CD8-positive, alpha-beta memory T cell (primary cell): Measurements from ENCODE around the gene HPS1. TPM values are rescaled to one million over a fixed set of nuclear protein-coding genes. Genes with fewer than 3 reads are reported as not detected.

Experiments
- CTCF ChIA-PET: fragments of 350-600 bp; sonication (Branson Sonifier 250); formaldehyde crosslinking; loops from one replicate; lab custom pipeline; 2021; ENCODE audit warnings: antibody characterized with exemption; lab: Charles Lee
- POLR2A ChIA-PET: fragments of 350-600 bp; sonication (Branson Sonifier 250); formaldehyde crosslinking; loops from one replicate; lab custom pipeline; 2021; ENCODE audit warnings: antibody characterized with exemption; lab: Charles Lee
- DNase-seq, 5 donors: peaks; one replicate each; pipeline versions ENCODE4 v3.0.0 to v3.0.0-alpha.2; 2020 to 2022; ENCODE audit warnings: mixed read lengths in 1 of 5
- H3K27ac ChIP-seq: one replicate; pipeline ENCODE4 v1.7.0; 2013; ENCODE audit warnings: low read depth, mild to moderate bottlenecking, low read length, moderate library complexity
- H3K27me3 ChIP-seq: 2 replicates; pipeline ENCODE4 v1.7.0; 2013; ENCODE audit warnings: low read length, mild to moderate bottlenecking; ENCODE audit not compliant: insufficient read depth, poor library complexity, severe bottlenecking
- H3K36me3 ChIP-seq: 2 replicates; pipeline ENCODE4 v1.7.0; 2013; ENCODE audit warnings: mild to moderate bottlenecking, low read length, moderate library complexity; ENCODE audit not compliant: insufficient read depth
- H3K4me1 ChIP-seq: 2 replicates; pipeline ENCODE4 v1.7.0; 2013; ENCODE audit warnings: mild to moderate bottlenecking, low read length, moderate library complexity; ENCODE audit not compliant: insufficient read depth
- H3K4me3 ChIP-seq: 2 replicates; pipeline ENCODE4 v1.7.0; 2013; ENCODE audit warnings: mild to moderate bottlenecking, low read length
- H3K9me3 ChIP-seq: 2 replicates; pipeline ENCODE4 v1.7.0; 2013; ENCODE audit warnings: mild to moderate bottlenecking, low read length
- H3K27ac Mint-ChIP-seq, 8 donors: one replicate each; pipeline ENCODE4 v1.8.0; 2020 to 2021; ENCODE audit warnings: mixed read lengths in 8 of 8, mild to moderate bottlenecking in 6 of 8, inconsistent platforms in 3 of 8, moderate library complexity in 3 of 8
- H3K27me3 Mint-ChIP-seq, 2 donors: one replicate each; pipeline ENCODE4 v1.8.0; 2020 to 2021; ENCODE audit warnings: mixed read lengths in 2 of 2, mild to moderate bottlenecking in 1 of 2, moderate library complexity in 1 of 2
- H3K36me3 Mint-ChIP-seq, 3 donors: one replicate each; pipeline ENCODE4 v1.8.0; 2020 to 2021; ENCODE audit warnings: mixed read lengths in 3 of 3, inconsistent platforms in 1 of 3, mild to moderate bottlenecking in 1 of 3
- H3K4me1 Mint-ChIP-seq, 3 donors: one replicate each; pipeline ENCODE4 v1.8.0; 2020 to 2021; ENCODE audit warnings: mixed read lengths in 3 of 3, inconsistent platforms in 1 of 3, mild to moderate bottlenecking in 1 of 3
- H3K4me3 Mint-ChIP-seq, 7 donors: one replicate each; pipeline ENCODE4 v1.8.0; 2020 to 2021; ENCODE audit warnings: mixed read lengths in 7 of 7, mild to moderate bottlenecking in 6 of 7, moderate library complexity in 4 of 7, inconsistent platforms in 2 of 7
- H3K9me3 Mint-ChIP-seq, 5 donors: one replicate each; pipeline ENCODE4 v1.8.0; 2020 to 2022; ENCODE audit warnings: mixed read lengths in 5 of 5, mild to moderate bottlenecking in 3 of 5, moderate library complexity in 2 of 5, inconsistent platforms in 1 of 5
- polyA plus RNA-seq: library from polyadenylated mRNA; unstranded; fragments of 300-500 nt; fragmentation: Illumina TruSeq; gene quantifications from one replicate; pipeline ENCODE4 v1.2.3, GENCODE V29; 2021
- total RNA-seq, 2 experiments: library from RNA; stranded (reverse); gene quantifications; one replicate each; pipeline ENCODE4 v1.2.3, GENCODE V29; 2021

The HPS1 gene
- total and polyA plus RNA-seq, 3 experiments from 2014 or later: 50.5 to 89.8 (median 58.3) TPM

- H3K27ac Mint-ChIP-seq: no peak overlapping the region
- Histone ChIP-seq H3K4me1 (no peaks in the 10 kb centered on the region), H3K27me3 (no peaks in the 10 kb centered on the region), H3K36me3 (no peaks in the 10 kb centered on the region), H3K27ac (no peak overlapping the region), H3K4me3 (no peak overlapping the region), H3K9me3 (no peaks in the 10 kb centered on the region)
- CTCF ChIA-PET: no interaction called here
- no peak overlapping the region for H3K4me3 Mint-ChIP-seq
- H3K27me3 Mint-ChIP-seq: peaks cover 3 to 17% of the 10 kb centered on the region in 2 donors
- H3K4me1 Mint-ChIP-seq: peaks cover 20 to 27% (median 25%) of the 10 kb centered on the region in 3 donors
- POLR2A ChIA-PET: no interaction called here
- no peak for DNase-seq
- no peaks in the 10 kb centered on the region for H3K36me3 Mint-ChIP-seq
- H3K9me3 Mint-ChIP-seq: peaks cover 0 to 4% (median 0%) of the 10 kb centered on the region in 5 donors
Measured at GRCh38 chr10:98483658-98484057, 36.9 kb upstream of the HPS1 start.

- H3K9me3 ChIP-seq: no peaks in the 10 kb centered on the region
- ChIA-PET POLR2A (no interaction called here), CTCF (interaction anchor here (1.0 kb wide), 1 partner anchor 14 kb away, joined by 3 read pairs; no protein-coding TSS in a partner anchor)
- peaks cover 3 to 5% of the 10 kb centered on the region in 2 donors for H3K27me3 Mint-ChIP-seq
- H3K36me3 Mint-ChIP-seq: no peaks in the 10 kb centered on the region
- peaks cover 0 to 4% (median 0%) of the 10 kb centered on the region in 5 donors for H3K9me3 Mint-ChIP-seq
- no peak overlapping the region for H3K4me3 ChIP-seq
- peak overlapping the region in 2 of 8 donors; percentile 28 to 42 for H3K27ac Mint-ChIP-seq
- H3K4me1 Mint-ChIP-seq: peaks cover 23 to 27% (median 25%) of the 10 kb centered on the region in 3 donors
- H3K36me3 ChIP-seq: no peaks in the 10 kb centered on the region
- H3K27ac ChIP-seq: no peak overlapping the region
- H3K4me1 ChIP-seq: no peaks in the 10 kb centered on the region
- no peak for DNase-seq
- peak overlapping the region in 1 of 7 donors; percentile 26 for H3K4me3 Mint-ChIP-seq
- no peaks in the 10 kb centered on the region for H3K27me3 ChIP-seq
Measured at GRCh38 chr10:98482096-98482495, 35.4 kb upstream of the HPS1 start.

GRCh38 chr10:98481404-98481945 lies 34.7 kb upstream of the HPS1 start:
- Mint-ChIP-seq H3K9me3 (peaks cover 0 to 4% (median 0%) of the 10 kb centered on the region in 5 donors), H3K4me1 (peaks cover 23 to 27% (median 25%) of the 10 kb centered on the region in 3 donors), H3K4me3 (no peak overlapping the region), H3K27me3 (peaks cover 3% of the 10 kb centered on the region in 2 donors), H3K27ac (peak overlapping the region in 2 of 8 donors; percentile 21 to 71), H3K36me3 (no peaks in the 10 kb centered on the region)
- Histone ChIP-seq H3K4me1 (no peaks in the 10 kb centered on the region), H3K27ac (no peak overlapping the region), H3K27me3 (no peaks in the 10 kb centered on the region), H3K4me3 (no peak overlapping the region), H3K36me3 (no peaks in the 10 kb centered on the region), H3K9me3 (no peaks in the 10 kb centered on the region)
- no peak for DNase-seq
- ChIA-PET CTCF (interaction anchor here (1.0 kb wide), 1 partner anchor 13 kb away, joined by 3 read pairs; no protein-coding TSS in a partner anchor), POLR2A (no interaction called here)

- POLR2A ChIA-PET: no interaction called here
- CTCF ChIA-PET: interaction anchor here (1.3 to 4.6 kb wide), 2 partner anchors 11 to 196 kb away, joined by 3 to 25 read pairs; no protein-coding TSS in a partner anchor
Measured at GRCh38 chr10:98478430-98479222, 31.9 kb upstream of the HPS1 start.

GRCh38 chr10:98477861-98478260 lies 31.1 kb upstream of the HPS1 start:
- Histone ChIP-seq H3K4me3 (no peak overlapping the region), H3K9me3 (no peaks in the 10 kb centered on the region), H3K27ac (no peak overlapping the region), H3K27me3 (no peaks in the 10 kb centered on the region), H3K4me1 (no peaks in the 10 kb centered on the region), H3K36me3 (no peaks in the 10 kb centered on the region)
- Mint-ChIP-seq H3K4me3 (no peak overlapping the region), H3K27ac (no peak overlapping the region), H3K9me3 (no peaks in the 10 kb centered on the region), H3K36me3 (no peaks in the 10 kb centered on the region), H3K27me3 (peaks cover 0 to 3% of the 10 kb centered on the region in 2 donors), H3K4me1 (peaks cover 26 to 32% (median 29%) of the 10 kb centered on the region in 3 donors)
- ChIA-PET POLR2A (no interaction called here), CTCF (interaction anchor here (1.3 to 4.6 kb wide), 2 partner anchors 10 to 197 kb away, joined by 3 to 25 read pairs; no protein-coding TSS in a partner anchor)
- no peak for DNase-seq

More at GRCh38 chr10:98478430-98479222, 31.9 kb upstream of the HPS1 start:
- no peak overlapping the region for H3K27ac Mint-ChIP-seq
- H3K36me3 Mint-ChIP-seq: no peaks in the 10 kb centered on the region
- no peak overlapping the region for H3K4me3 Mint-ChIP-seq
- H3K27me3 ChIP-seq: no peaks in the 10 kb centered on the region
- no peaks in the 10 kb centered on the region for H3K4me1 ChIP-seq
- peaks cover 0 to 3% of the 10 kb centered on the region in 2 donors for H3K27me3 Mint-ChIP-seq
- H3K9me3 ChIP-seq: no peaks in the 10 kb centered on the region
- no peaks in the 10 kb centered on the region for H3K9me3 Mint-ChIP-seq
- H3K27ac ChIP-seq: no peak overlapping the region
- no peaks in the 10 kb centered on the region for H3K36me3 ChIP-seq
- H3K4me3 ChIP-seq: no peak overlapping the region
- no peak for DNase-seq
- peaks cover 26 to 35% (median 32%) of the 10 kb centered on the region in 3 donors for H3K4me1 Mint-ChIP-seq

GRCh38 chr10:98474628-98475027 lies 27.9 kb upstream of the HPS1 start:
- Histone ChIP-seq H3K4me3 (no peak overlapping the region), H3K27me3 (no peaks in the 10 kb centered on the region), H3K36me3 (no peaks in the 10 kb centered on the region), H3K27ac (no peak overlapping the region), H3K4me1 (no peaks in the 10 kb centered on the region), H3K9me3 (no peaks in the 10 kb centered on the region)
- ChIA-PET CTCF (no interaction called here), POLR2A (interaction anchor here (0.7 kb wide), 1 partner anchor 42 kb away, joined by 7 read pairs; no protein-coding TSS in a partner anchor)
- H3K4me1 Mint-ChIP-seq: peaks cover 12 to 14% (median 13%) of the 10 kb centered on the region in 3 donors
- H3K27me3 Mint-ChIP-seq: no peaks in the 10 kb centered on the region
- H3K9me3 Mint-ChIP-seq: no peaks in the 10 kb centered on the region
- H3K27ac Mint-ChIP-seq: no peak overlapping the region
- H3K36me3 Mint-ChIP-seq: no peaks in the 10 kb centered on the region
- DNase-seq: no peak
- no peak overlapping the region for H3K4me3 Mint-ChIP-seq

GRCh38 chr10:98472196-98472595 lies 25.5 kb upstream of the HPS1 start:
- Mint-ChIP-seq H3K4me1 (peaks cover 12 to 18% (median 12%) of the 10 kb centered on the region in 3 donors), H3K4me3 (no peak overlapping the region), H3K9me3 (no peaks in the 10 kb centered on the region), H3K36me3 (peaks cover 0 to 2% (median 0%) of the 10 kb centered on the region in 3 donors), H3K27me3 (no peaks in the 10 kb centered on the region), H3K27ac (no peak overlapping the region)
- H3K4me1 ChIP-seq: no peaks in the 10 kb centered on the region
- ChIA-PET CTCF (no interaction called here), POLR2A (interaction anchor here (0.6 kb wide), 1 partner anchor 207 kb away, joined by 3 read pairs; no protein-coding TSS in a partner anchor)
- no peaks in the 10 kb centered on the region for H3K36me3 ChIP-seq
- no peak overlapping the region for H3K4me3 ChIP-seq
- H3K27ac ChIP-seq: no peak overlapping the region
- no peak for DNase-seq
- no peaks in the 10 kb centered on the region for H3K9me3 ChIP-seq
- H3K27me3 ChIP-seq: no peaks in the 10 kb centered on the region

- Mint-ChIP-seq H3K9me3 (no peaks in the 10 kb centered on the region), H3K27ac (no peak overlapping the region), H3K27me3 (peaks cover 0 to 4% of the 10 kb centered on the region in 2 donors), H3K4me1 (peaks cover 12 to 19% (median 12%) of the 10 kb centered on the region in 3 donors), H3K36me3 (peaks cover 0 to 2% (median 0%) of the 10 kb centered on the region in 3 donors), H3K4me3 (no peak overlapping the region)
- Histone ChIP-seq H3K4me3 (no peak overlapping the region), H3K4me1 (no peaks in the 10 kb centered on the region), H3K9me3 (no peaks in the 10 kb centered on the region), H3K27me3 (no peaks in the 10 kb centered on the region), H3K36me3 (no peaks in the 10 kb centered on the region), H3K27ac (no peak overlapping the region)
- no peak for DNase-seq
- ChIA-PET POLR2A (no interaction called here), CTCF (no interaction called here)
Measured at GRCh38 chr10:98470850-98471249, 24.1 kb upstream of the HPS1 start.
